GM12878 (cell line): ENCODE results near the gene HHIP. TPM values are rescaled to one million over a fixed set of nuclear protein-coding genes. Genes with fewer than 3 reads are reported as not detected.

Experiments
- FOXK2 ChIP-seq: fragments of 450-650 bp; IDR thresholded peaks from 2 replicates; pipeline ENCODE4 v1.6.1; 2017; ENCODE audit warnings: mild to moderate bottlenecking, moderate library complexity
- LARP7 ChIP-seq: fragments of 450-650 bp; IDR thresholded peaks from 2 replicates; pipeline ENCODE4 v1.6.1; 2017; ENCODE audit warnings: mild to moderate bottlenecking
- NR2F1 ChIP-seq: fragments of 450-650 bp; conservative IDR thresholded peaks from 2 replicates; pipeline ENCODE4 v1.6.1; 2017; ENCODE audit warnings: mild to moderate bottlenecking
- PKNOX1 ChIP-seq: fragments of 450-650 bp; IDR thresholded peaks from 2 replicates; pipeline ENCODE4 v1.6.1; 2016; ENCODE audit warnings: mild to moderate bottlenecking
- RCOR1 ChIP-seq: conservative IDR thresholded peaks from 2 replicates; pipeline ENCODE4 v1.6.1; 2012; ENCODE audit warnings: low read depth, low read length, improper control_type of control experiment
- RELA ChIP-seq: fragments of 450-650 bp; IDR thresholded peaks from 2 replicates; pipeline ENCODE4 v1.8.0; 2014; ENCODE audit warnings: borderline replicate concordance; ENCODE audit not compliant: partially characterized antibody
- SREBF1 ChIP-seq: IDR thresholded peaks from 2 replicates; pipeline ENCODE4 v1.6.1; 2012; ENCODE audit warnings: mild to moderate bottlenecking, low read length
- STAT3 ChIP-seq: IDR thresholded peaks from 2 replicates; pipeline ENCODE4 v1.6.1; 2011; ENCODE audit warnings: low read depth, low read length, improper control_type of control experiment
- ZBTB33 ChIP-seq: fragments of 450-650 bp; IDR thresholded peaks from 2 replicates; pipeline ENCODE4 v1.6.1; 2017; ENCODE audit warnings: mild to moderate bottlenecking
- polyA plus RNA-seq, 11 experiments: library from polyadenylated mRNA; depleted of rRNA in 4 of 11; unstranded in 6 of 11; stranded (reverse) in 5 of 11; fragments of >200 nt; fragmentation: Nextera tagmentation in 4 of 11; fragmentation: Illumina TruSeq in 1 of 11; extraction: Ambion mirVana in 4 of 11; extraction: Trizol in 1 of 11; gene quantifications; 1 replicate in 1 of 11; 2 replicates in 10 of 11; pipeline versions ENCODE4 v1.2.1 to v1.2.3, GENCODE V29; 2011 to 2016; ENCODE audit warnings: inconsistent platforms in 2 of 11, missing spikeins in 2 of 11, low read depth in 1 of 11
- total RNA-seq, 4 experiments: library from RNA; depleted of rRNA in 3 of 4; stranded (reverse); fragments of >200 nt in 3 of 4; fragmentation: Illumina TruSeq in 1 of 4; extraction: Trizol in 1 of 4; gene quantifications; 2 replicates each; pipeline versions ENCODE4 v1.2.1 to v1.2.3, GENCODE V29; 2013 to 2021

Gene HHIP
- total and polyA plus RNA-seq, 10 of the 15 experiments (the other 5 are each of a cell fraction or from before 2014, with no cell fraction given): 0.06 to 0.56 (median 0.24) TPM; not detected in 1

GRCh38 chr4:144650311-144651005 lies 4.5 kb downstream of the HHIP start (continued):
- TF ChIP-seq ZBTB33 (no peak), LARP7 (no peak), FOXK2 (no peak), RELA (no peak), PKNOX1 (no peak), NR2F1 (no peak), STAT3 (no peak), SREBF1 (no peak), RCOR1 (no peak)
- TF ChIP-seq, all 136 proteins: peak for 0
